Sigmoid colon (tissue), 4 donors: ENCODE results near the gene MLF2.
"Not testable (repeated sequence)": the region's sequence is repeated elsewhere in the genome, so short reads cannot be mapped to it uniquely, and the experiment has no call there.

Experiments used
- CTCF ChIP-seq, 4 experiments: fragments of 450-650 bp in 3 of 4; fragments of 200-600 bp in 1 of 4; IDR thresholded peaks; one replicate each; pipeline ENCODE4 v1.5.1; 2016 to 2019; ENCODE audit warnings: antibody characterized with exemption in 4 of 4, mild to moderate bottlenecking in 3 of 4, moderate library complexity in 2 of 4
- POLR2AphosphoS5 ChIP-seq, 4 donors: sonication (generic); formaldehyde crosslinking; IDR thresholded peaks; one replicate each; pipeline ENCODE4 v1.6.1; 2017; ENCODE audit warnings: antibody characterized with exemption in 4 of 4

GRCh38 chr12:6716031-6716873 lies 36.7 kb downstream of the MLF2 start:
- not testable (repeated sequence) for TF ChIP-seq CTCF, POLR2AphosphoS5 (IDR thresholded peaks at IDR 0.05)
